Endothelial cell (in vitro differentiated cells): ENCODE results near the gene SLC25A34. TPM values are rescaled to one million over a fixed set of nuclear protein-coding genes. Genes with fewer than 3 reads are reported as not detected.
"Not testable (repeated sequence)": the region's sequence is repeated elsewhere in the genome, so short reads cannot be mapped to it uniquely, and the experiment has no call there.

Experiments
- DNase-seq: peaks from one replicate; pipeline ENCODE4 v3.0.0; 2021; ENCODE audit warnings: low spot score
- H3K27ac Mint-ChIP-seq: one replicate; pipeline ENCODE4 v1.8.0; 2021; ENCODE audit warnings: mixed read lengths, inconsistent platforms; ENCODE audit not compliant: unreplicated experiment
- H3K27me3 Mint-ChIP-seq: one replicate; pipeline ENCODE4 v1.8.0; 2021; ENCODE audit warnings: mild to moderate bottlenecking, moderate library complexity, mixed read lengths, inconsistent platforms; ENCODE audit not compliant: unreplicated experiment
- H3K36me3 Mint-ChIP-seq: one replicate; pipeline ENCODE4 v1.8.0; 2021; ENCODE audit warnings: mild to moderate bottlenecking, low read depth, mixed read lengths, inconsistent platforms; ENCODE audit not compliant: unreplicated experiment
- H3K4me1 Mint-ChIP-seq: one replicate; pipeline ENCODE4 v1.8.0; 2021; ENCODE audit warnings: mild to moderate bottlenecking, mixed read lengths, inconsistent platforms; ENCODE audit not compliant: unreplicated experiment
- H3K4me3 Mint-ChIP-seq: one replicate; pipeline ENCODE4 v1.8.0; 2021; ENCODE audit warnings: mild to moderate bottlenecking, mixed read lengths, inconsistent platforms; ENCODE audit not compliant: unreplicated experiment
- H3K9me3 Mint-ChIP-seq: one replicate; pipeline ENCODE4 v1.8.0; 2021; ENCODE audit warnings: mixed read lengths, inconsistent platforms; ENCODE audit not compliant: unreplicated experiment
- CTCF ChIP-seq: fragments of 200-600 bp; sonication (generic); IDR thresholded peaks from one replicate; pipeline ENCODE4 v1.5.0; 2021; ENCODE audit warnings: antibody characterized with exemption; ENCODE audit not compliant: unreplicated experiment
- total RNA-seq: library from RNA; stranded (reverse); fragmentation: NEBNext Ultra II Directional; extraction: Animal tissue kit (Norgen Biotek cat#: 25700); gene quantifications from one replicate; pipeline ENCODE4 v1.2.1, GENCODE V29; 2021; ENCODE audit not compliant: unreplicated experiment

SLC25A34 gene
- total RNA-seq, 1 donor from 2014 or later: 3.5 TPM

- Mint-ChIP-seq H3K36me3 (peaks cover 10% of the 10 kb centered on the region), H3K9me3 (no peaks in the 10 kb centered on the region), H3K27me3 (peaks cover 1% of the 10 kb centered on the region), H3K27ac (no peak overlapping the region), H3K4me3 (no peak overlapping the region), H3K4me1 (peaks cover 14% of the 10 kb centered on the region)
- TF ChIP-seq CTCF: no peak
- DNase-seq: no peak
These were observed 42.7 kb upstream of the SLC25A34 start for GRCh38 chr1:15693371-15693770.

GRCh38 chr1:15696956-15697521 lies 39.0 kb upstream of the SLC25A34 start:
- no peak for TF ChIP-seq CTCF
- DNase-seq: no peak
- peak overlapping the region; percentile 59 for H3K4me3 Mint-ChIP-seq
- H3K4me1 Mint-ChIP-seq: peaks cover 20% of the 10 kb centered on the region
- H3K9me3 Mint-ChIP-seq: no peaks in the 10 kb centered on the region
- H3K27me3 Mint-ChIP-seq: peaks cover 1% of the 10 kb centered on the region
- peaks cover 6% of the 10 kb centered on the region for H3K36me3 Mint-ChIP-seq
- H3K27ac Mint-ChIP-seq: peak overlapping the region; percentile 70

- H3K4me3 Mint-ChIP-seq: no peak overlapping the region
- H3K27ac Mint-ChIP-seq: no peak overlapping the region
- DNase-seq: no peak
- H3K4me1 Mint-ChIP-seq: peaks cover 19% of the 10 kb centered on the region
- TF ChIP-seq CTCF: no peak
- H3K27me3 Mint-ChIP-seq: no peaks in the 10 kb centered on the region
- H3K9me3 Mint-ChIP-seq: no peaks in the 10 kb centered on the region
- H3K36me3 Mint-ChIP-seq: peaks cover 6% of the 10 kb centered on the region
These were observed 37.9 kb upstream of the SLC25A34 start for GRCh38 chr1:15698201-15698600.

GRCh38 chr1:15699321-15699720 lies 36.7 kb upstream of the SLC25A34 start:
- H3K36me3 Mint-ChIP-seq, H3K27me3 Mint-ChIP-seq, H3K9me3 Mint-ChIP-seq, H3K27ac Mint-ChIP-seq, H3K4me3 Mint-ChIP-seq, DNase-seq: not testable (repeated sequence)
- H3K4me1 Mint-ChIP-seq: peaks cover 30% of the 10 kb centered on the region

GRCh38 chr1:15700508-15700907 lies 35.5 kb upstream of the SLC25A34 start:
- TF ChIP-seq CTCF: no peak
- Mint-ChIP-seq H3K4me1 (peaks cover 34% of the 10 kb centered on the region), H3K27me3 (no peaks in the 10 kb centered on the region), H3K4me3 (peak overlapping the region; percentile 71), H3K27ac (peak overlapping the region; percentile 74), H3K9me3 (no peaks in the 10 kb centered on the region), H3K36me3 (peaks cover 7% of the 10 kb centered on the region)
- DNase-seq: no peak
